Urothelium cell line (cell line): ENCODE data around the gene ZNF541.

Experiments used
- DNase-seq: peaks from one replicate; pipeline ENCODE4 v3.0.0; 2011; ENCODE audit warnings: low spot score, mixed read lengths
- FAIRE-seq: peaks from 2 replicates; lab custom pipeline; 2011; peaks lifted over from hg19 to GRCh38; lab: Jason Lieb, UNC

Gene ZNF541, protein sequence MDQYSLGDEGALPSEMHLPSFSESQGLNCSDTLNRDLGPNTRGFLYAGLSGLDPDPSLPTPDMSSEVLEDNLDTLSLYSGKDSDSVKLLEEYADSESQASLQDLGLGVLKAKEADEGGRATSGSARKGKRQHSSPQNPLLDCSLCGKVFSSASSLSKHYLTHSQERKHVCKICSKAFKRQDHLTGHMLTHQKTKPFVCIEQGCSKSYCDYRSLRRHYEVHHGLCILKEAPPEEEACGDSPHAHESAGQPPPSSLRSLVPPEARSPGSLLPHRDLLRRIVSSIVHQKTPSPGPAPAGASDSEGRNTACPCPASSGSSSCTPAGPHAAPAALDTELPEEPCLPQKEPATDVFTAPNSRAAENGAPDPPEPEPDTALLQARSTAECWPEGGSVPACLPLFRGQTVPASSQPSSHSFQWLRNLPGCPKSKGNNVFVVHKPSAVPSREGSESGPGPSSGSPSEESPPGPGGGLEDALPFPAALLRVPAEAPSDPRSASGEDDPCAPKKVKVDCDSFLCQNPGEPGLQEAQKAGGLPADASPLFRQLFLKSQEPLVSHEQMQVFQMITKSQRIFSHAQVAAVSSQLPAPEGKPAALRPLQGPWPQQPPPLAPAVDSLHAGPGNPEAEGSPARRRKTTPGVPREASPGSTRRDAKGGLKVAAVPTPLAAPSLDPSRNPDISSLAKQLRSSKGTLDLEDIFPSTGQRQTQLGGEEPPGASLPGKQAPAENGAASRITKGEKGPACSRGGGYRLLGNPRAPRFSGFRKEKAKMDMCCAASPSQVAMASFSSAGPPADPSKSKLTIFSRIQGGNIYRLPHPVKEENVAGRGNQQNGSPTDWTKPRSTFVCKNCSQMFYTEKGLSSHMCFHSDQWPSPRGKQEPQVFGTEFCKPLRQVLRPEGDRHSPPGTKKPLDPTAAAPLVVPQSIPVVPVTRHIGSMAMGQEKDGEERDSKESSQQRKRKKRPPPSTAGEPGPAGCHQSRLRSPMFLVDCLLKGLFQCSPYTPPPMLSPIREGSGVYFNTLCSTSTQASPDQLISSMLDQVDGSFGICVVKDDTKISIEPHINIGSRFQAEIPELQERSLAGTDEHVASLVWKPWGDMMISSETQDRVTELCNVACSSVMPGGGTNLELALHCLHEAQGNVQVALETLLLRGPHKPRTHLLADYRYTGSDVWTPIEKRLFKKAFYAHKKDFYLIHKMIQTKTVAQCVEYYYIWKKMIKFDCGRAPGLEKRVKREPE (N-terminal part only)

DNA sequence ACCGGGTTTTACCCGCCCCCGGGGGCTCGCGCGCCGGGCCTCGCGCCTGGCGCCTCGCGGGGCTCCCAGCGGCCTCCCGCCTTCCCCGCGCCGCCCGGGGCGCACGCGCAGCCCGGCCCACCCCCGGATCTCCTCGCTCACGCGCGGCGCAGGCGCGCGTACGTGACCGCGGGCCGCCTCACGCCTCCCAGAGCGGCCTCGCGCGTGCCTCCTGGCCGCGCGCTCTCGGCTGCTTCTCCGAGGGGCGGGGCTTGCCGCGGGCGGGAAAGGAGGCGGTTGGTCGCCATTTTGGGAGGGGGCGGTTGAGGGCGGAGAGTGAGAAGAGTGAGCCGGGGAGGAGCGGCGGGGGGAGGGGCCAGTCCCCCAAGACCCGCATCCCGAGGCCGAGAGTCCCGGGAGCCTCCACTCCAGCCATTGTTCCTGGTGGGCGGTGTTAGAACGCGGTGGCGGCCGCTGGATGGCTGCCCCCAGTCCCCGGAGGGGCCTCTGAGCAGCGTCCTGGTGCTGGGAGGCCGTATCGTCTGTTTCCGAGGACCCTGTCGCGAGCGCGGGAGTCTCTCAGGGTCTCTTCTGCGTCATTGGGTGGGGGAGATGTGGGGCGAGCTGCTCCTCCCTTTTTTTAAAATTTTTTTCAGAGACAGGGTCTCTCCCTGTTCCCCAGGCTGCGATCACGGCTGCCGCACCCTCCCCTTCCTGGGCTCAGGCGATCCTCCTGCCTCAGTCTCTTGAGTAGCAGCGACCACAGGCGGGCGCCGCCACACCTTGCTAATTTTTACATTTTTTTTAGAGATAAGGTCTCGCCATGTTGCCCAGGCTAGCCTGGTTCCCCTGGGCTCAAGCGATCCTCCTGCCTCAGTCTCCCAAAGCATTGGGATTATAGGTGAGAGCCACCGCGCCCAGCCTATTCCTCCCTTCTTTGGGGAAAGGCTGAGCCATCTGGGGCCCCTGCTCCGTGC lies at the start of gene ZNF541:
ZNF541 (minus strand) TSS at position 78 of the 956 bp plus-strand sequence. CDS start 17,292 bp downstream, outside the sequence.
- DNase-seq (no peak), FAIRE-seq (no peak)

DNA sequence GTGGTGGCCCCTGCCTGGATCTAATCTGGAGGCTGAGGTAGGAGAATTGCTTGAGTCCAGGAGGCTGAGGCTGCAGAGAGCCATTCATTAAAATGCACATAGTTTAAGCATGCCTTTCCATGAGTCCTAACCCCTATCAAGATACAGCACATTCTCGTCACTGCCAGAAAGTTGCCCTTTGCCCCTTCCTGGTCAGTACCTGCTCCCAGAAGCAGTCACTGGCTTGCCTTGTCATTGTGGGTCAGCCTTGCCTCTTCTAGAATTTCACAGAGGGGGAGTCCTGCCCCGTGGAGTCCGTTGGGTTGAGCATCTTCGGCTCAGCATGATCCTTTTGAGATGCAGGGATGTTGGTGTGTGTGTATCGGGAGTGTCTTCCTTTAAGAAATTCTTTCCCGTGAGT lies 46.8 kb upstream of the ZNF541 start:
- FAIRE-seq (no peak), DNase-seq (no peak)

GRCh38 chr19:47618771-47619170 lies 45.8 kb upstream of the ZNF541 start:
- FAIRE-seq (no peak), DNase-seq (no peak)

- FAIRE-seq = no peak
- DNase-seq = no peak
Measured at GRCh38 chr19:47615714-47616113, 42.8 kb upstream of the ZNF541 start.

- no peak for DNase-seq
- FAIRE-seq = no peak
Measured at GRCh38 chr19:47615230-47615629, 42.3 kb upstream of the ZNF541 start.

- DNase-seq = no peak
Measured at GRCh38 chr19:47614559-47614958, 41.6 kb upstream of the ZNF541 start.

DNA sequence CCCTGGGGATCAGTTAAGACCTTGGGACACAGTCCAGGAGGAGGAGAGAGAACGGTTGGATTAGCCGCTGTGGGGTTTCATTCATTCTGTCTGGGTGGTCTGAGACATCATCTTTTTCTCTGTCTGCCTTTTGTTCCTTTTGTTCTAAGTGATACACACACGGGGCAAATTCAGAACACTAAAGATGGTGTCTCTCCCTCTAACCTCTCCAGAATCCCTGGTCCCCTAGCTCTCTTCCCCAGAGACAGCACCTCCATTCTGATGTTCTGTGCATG lies 41.0 kb upstream of the ZNF541 start:
- FAIRE-seq (no peak), DNase-seq (no peak)

More at GRCh38 chr19:47614559-47614958, 41.6 kb upstream of the ZNF541 start:
- no peak for FAIRE-seq

DNA sequence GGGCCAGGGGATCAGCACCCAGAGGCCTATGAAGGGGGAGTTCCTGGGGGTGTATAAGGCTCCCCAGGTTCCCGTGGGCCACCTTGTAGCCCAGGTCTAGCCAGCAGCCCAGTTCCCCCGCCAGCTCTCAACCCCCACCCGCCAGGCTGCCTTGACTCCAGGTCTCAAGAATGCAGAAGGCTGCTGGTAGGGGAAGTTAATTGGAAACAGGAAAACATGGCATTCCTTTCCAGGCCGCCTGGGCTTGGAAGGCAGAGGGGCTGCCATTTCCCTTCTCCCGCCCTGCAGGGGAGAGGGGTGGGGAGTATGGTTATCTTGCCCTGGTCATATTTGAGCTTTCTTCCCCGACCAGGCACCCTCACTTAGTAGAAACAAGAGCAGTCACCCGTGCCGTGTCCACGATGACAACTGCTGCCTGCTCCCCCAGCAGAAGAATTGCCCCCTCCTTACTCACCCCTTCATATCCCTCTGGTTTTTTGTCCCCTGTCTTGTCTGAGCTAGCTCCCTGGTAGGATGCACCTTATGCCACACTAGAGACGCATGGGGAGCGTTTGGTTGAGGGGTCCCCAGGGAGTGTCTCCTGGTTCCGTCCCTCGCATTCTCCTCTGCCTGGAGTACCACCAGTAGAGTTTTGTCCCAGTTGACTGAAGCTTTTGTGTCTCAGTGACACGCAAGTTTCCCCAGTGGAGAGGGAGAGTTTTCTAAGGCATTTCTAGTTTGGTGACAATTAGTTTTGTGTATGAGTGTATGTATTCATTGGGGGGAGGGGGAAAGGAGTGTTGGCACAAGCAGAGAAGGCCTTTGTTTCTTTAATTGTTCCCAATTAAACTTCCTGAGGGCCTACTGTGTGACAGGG lies 40.4 kb upstream of the ZNF541 start:
- no peak for FAIRE-seq
- no peak for DNase-seq

DNA sequence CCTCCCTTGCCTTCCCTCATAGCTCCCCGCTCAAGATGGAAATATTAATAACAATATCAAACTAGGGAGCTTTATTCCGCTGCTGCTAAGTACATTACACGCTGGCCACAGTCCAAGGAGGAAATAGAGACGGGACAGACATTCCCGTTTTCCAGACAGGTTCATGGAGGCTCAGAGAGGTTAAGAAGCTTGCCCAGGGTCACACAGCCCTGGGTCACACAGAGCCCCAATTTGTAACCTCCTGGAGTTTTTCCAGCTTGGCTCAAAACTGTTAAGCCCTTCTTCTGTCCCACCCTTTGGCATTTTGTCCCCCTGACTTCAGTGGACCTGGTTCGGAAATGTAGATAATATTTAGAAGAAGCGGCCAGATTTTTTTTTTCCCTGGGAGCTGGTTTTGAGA lies 38.0 kb upstream of the ZNF541 start:
- FAIRE-seq = no peak
- DNase-seq = no peak

GRCh38 chr19:47609906-47610894 lies 37.3 kb upstream of the ZNF541 start:
- no peak for FAIRE-seq
- peak; percentile 19 for DNase-seq

- DNase-seq (peak; percentile 87), FAIRE-seq (no peak)
Measured at GRCh38 chr19:47608969-47609905, 36.3 kb upstream of the ZNF541 start, which contains the start of gene BICRA. Gene BICRA (plus strand): TSS chr19:47609134. CDS start chr19:47673575, 64,441 bp downstream.

DNA sequence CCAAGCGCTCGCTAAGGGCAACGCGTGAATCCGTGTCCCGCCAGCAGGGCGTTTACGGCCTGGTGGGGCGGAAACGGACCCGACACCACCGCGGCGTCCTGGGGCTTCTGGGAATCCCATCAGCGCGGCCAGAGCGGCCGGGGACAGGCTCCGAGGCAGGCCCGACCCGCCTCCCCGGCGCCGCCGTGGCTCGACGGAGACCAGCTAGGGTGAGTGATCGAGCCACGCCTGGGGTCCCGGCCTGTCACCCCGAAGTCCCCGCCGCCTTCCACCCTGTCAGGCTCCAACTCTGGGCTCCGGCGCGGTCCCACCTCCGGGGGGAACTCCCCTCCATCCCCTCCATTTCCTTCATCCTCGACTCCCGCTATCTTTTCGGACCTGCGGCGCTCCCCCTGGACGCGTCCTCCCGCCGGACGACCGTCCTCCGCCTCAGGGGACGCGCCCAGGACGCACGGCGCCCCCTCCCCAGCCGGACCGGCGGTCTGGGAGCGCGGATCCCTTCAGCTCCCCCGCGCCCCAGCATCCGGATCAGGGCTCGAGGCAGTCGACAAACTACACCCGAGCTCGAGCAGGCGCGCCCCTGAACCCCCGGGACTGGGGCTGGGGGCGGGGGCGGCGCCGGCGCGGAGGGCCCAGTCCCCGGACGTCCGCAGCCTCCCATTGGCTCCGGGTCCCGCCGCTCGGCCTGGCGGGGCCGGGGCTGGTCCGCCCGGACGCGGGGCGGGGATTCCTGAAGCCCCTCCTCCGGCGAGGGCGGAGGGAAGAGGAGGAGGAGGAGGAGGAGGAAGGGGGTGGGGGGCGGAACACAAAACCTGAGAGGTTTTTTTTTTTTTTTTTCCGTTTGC lies 35.3 kb upstream of the ZNF541 start:
- FAIRE-seq (no peak), DNase-seq (peak; percentile 97)

DNA sequence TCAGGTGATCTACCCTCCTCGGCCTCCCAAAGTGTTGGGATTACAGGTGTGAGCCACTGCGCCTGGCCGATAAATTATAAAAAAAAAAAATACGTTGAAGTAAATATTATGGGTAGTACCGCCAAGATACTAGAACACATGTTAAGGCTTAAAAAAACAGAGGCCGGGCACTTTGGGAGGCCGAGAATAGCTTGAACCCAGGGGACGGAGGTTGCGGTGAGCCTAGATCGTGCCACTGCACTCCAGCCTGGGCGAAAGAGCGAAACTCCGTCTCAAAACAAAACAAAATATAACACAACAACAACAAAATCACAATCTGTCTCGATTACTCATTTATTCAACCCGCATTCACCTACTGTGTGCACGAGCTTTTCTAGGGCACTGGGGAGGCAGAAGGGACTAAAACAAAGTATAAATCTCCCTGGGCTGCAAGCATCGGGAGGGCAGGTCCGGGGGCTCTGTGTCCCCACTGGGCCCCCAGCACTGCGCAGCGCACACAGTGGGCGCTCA lies 34.7 kb upstream of the ZNF541 start:
- FAIRE-seq (no peak), DNase-seq (no peak)

DNA sequence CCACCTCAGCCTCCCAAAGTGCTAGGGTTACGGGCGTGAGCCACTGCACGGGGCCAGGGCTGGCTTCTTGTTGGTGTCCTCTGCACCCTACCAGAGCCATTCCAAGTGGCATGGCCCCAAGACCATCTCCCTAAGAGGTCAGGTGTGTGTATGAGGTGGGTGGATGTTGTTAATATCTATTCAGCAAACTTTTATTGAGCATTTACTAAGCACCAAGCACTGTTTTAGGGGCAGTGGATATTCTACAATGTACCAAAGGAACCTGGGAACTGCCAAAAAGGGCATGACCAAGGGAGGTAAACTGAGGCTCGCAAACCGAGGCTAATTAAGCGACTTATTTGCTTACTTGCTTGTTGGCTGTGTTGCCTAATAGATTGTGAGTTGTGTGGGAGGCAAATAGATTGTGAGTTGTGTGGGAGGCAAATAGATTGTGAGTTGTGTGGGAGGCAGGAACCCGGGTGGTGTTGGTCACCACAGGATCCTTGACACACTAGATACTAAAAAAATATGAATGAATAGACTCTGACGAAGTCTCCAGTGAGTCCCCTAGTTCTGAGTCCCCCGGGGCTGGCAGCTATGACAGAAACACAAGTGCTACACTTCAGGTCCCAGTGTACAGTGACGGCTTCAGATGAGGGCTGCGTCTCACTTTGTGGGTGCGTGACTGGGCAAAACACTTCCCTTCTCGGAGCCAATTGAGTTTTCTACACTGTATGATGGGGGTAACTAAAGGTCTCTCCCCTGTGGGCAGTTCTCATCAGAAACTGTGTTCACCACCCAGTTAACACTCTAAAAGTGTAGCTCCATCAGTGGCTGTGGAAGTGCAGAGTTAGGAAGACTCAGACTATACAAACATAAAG lies 31.0 kb upstream of the ZNF541 start:
- DNase-seq = no peak
- FAIRE-seq = peak; percentile 89
